ENCODE results near the gene ZFY.

ZFY gene

DNA sequence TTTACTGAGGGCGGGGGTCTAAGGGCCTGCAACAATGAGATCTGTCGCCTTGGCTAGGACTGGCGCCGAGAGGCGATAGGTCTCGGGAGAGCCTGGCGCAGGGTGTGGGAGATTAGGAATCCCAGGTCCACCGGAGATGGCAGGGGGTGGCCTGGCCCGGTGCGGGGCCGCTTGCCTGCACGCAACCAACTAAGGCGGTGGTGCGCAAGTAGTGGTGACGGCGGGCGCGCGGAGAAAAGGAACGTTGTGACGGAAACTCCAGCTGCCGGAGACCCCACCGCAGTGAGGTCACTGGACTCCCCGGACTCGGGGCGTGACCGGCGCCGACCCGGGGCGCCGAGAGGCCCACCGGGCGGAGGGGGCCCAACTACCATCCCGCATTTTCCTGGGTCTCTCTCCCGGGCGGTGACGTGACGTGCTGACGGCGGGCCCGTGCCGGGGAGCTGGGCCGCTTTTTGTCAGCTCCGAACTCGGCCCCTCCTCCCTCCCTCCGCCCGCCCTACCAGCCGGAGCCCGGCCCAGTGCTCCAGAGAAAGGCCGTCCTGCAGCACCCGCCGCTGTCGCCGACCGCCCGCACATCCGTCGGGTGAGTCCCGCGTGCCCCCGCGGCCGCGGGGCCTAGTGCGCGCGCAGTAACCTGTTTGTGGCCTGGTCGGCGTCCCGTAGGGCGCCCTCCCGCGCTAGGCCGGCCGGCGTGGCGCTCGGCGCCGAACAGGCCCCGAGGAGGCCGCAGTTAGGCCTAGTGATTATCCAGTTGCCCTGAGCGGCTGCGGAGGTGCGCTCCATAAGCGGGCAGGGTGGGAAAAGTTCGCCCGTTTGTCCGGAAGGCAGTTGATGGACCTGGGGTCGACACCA is at the start of gene ZFY:
ZFY (plus strand) TSS at position 521 of the 855 bp plus-strand sequence. CDS start 18,556 bp downstream, outside the sequence.
- DNase-seq = peak; percentile 76

GRCh38 chrY:2885880-2886279 is 49.3 kb upstream of the ZFY start:
- no peak for DNase-seq

DNA sequence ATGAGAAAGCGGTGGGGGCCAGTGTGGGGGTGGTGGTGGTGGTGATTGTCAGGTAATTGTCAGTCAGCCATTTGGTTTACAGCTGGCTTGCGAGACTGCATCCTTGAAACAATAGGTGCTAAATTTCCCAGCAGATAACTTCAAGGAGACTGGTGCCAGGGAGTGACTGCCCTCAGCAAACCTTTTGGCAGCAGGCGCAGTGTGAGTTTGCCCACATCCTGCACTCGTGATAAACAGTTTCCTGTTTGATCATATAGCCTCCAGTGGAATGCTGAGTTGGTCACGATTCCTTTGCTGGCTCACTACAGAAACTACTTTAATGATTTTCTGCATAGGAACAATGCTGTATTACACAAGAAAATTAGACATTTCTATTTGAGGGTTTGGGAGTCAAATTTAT is 47.8 kb upstream of the ZFY start:
- no peak for DNase-seq

DNA sequence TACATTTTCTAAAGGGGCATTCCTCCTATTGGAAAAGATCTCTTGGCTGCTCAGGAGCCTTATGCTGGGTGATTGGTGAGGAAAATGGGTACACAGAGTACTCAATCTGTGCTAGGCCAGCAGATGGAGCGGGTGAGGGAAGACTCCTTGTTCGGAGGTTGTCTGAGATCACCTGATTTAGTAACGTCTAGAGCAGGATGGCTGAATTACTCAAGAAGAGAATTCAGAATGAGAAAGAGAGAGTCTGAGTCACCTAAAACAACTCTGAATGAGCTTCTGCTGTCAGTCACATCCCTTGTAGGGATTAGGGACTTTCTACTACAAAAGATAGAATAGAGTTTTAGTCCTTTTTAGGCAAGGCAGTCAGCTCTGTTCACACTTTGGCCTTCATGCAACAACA is 47.2 kb upstream of the ZFY start:
- no peak for DNase-seq

- no peak for DNase-seq
These were observed 41.7 kb upstream of the ZFY start for GRCh38 chrY:2893471-2893870.

- no peak for DNase-seq
These were observed 39.1 kb upstream of the ZFY start for GRCh38 chrY:2896050-2896449.

DNA sequence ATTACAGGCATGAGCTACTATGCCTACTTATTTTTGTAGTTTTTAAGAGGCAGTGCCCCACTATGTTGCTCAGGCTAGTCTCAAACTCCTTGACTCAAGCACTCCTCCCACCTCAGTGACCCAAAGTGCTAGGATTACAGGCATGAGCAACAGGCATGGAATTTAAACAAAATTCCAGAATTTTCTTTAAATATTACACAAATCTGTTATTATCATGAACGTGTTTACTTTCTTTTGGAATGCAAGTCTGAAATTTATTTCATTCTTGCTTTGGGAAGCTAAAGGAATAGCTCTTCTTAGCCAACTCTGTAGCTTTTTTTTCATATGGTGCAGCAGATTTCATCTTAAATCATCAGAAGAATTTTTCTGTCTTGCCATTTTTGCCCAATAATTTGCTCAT is 27.8 kb upstream of the ZFY start:
- DNase-seq = no peak

- no peak for DNase-seq
These were observed 21.9 kb upstream of the ZFY start for GRCh38 chrY:2913066-2913815.

- DNase-seq = no peak
These were observed 1.1 kb upstream of the ZFY start for GRCh38 chrY:2934078-2934477.

GRCh38 chrY:2935716-2936435 is 695 bp downstream of the ZFY start:
- DNase-seq = peak; percentile 87

- DNase-seq = no peak
These were observed 1.2 kb downstream of the ZFY start for GRCh38 chrY:2936436-2936750.

DNA sequence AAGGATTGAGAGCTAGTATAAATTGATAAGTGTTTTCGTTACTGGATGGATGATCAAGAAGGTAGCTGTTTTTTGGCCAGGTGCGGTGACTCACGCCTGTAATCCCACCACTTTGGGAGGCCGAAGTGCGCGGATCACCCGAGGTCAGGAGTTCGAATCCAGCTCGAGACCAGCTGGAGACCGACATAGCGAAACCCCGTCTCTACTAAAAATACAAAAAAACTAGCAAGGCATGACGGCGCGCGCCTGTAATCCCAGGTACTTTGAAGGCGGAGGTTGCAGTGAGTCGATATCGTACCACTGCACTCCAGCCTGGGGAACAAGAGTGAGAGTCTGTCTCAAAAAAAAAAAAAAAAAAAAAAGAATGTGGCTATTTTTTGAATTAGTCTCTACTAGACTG is 2.0 kb downstream of the ZFY start:
- DNase-seq = no peak

DNA sequence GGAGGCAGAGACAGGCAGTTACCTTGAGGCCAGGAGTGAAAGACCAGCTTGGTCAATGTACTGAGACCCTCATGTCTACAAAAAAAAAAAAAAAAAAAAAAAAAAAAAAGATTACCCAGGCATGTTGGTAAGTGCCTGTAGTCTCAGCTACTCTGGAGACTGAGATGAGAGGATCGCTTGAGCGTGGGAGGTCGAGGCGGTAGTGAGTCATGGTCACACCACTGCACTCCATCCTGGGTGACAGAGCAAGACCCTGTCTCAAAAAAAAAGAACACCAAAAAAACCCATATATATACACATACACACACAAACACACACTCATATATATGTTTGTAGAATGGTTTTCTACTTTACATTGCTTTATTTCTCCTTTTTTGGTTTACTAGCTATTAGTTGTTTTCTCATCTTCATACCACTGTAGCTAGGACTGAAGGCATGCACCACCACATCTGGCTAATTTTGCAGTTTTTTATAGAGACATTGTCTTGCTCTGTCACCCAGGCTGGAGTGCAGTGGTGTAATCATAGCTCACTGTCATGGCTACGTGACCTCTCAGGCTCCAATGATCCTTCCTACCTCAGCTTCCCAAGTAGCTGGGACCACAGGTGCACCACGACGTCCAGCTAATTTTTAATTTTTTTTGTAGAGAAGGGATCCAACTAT is 14.5 kb downstream of the ZFY start:
- peak; percentile 52 for DNase-seq

GRCh38 chrY:2950655-2951054 is 15.5 kb downstream of the ZFY start:
- DNase-seq = no peak

GRCh38 chrY:2952912-2953311 is 17.7 kb downstream of the ZFY start:
- no peak for DNase-seq

DNA sequence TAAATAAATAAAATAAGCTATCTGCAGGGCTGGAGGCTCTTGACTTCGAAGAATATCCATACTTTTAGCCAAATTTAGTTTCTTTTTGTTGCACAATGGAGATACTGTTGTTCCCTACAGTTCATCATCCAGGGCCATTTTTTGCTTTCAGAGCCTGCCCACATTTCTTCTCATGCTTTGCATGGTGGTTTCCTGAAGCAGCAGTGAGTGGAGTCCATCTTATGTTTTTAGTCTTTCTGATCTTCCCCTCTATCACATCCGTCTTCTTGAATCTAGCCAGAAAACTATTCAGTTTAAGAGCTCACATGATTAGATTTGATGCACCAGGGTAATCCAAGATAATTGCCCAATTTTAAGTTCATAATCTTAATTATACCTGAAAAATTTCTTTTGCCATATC is 19.6 kb downstream of the ZFY start:
- no peak for DNase-seq

DNA sequence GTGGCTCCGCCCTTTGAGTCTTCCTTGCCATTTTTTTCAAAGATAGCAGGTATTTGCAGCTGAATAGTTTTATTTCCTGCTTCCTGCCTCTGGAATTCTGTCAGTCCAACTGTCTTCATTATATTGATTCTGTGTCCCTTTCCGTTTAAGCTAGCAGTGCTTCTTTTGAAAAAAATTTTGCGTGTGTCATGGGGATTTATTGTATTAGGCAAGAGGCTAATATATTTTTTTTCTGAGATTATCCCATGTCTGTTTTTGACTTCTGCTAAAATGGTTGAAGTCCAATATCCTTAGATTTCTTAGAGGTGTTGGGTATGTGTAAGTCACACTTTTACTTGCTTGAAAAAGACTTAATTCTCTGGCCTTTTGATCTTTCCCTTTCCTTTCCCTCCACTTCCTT is 20.4 kb downstream of the ZFY start:
- DNase-seq = no peak

DNA sequence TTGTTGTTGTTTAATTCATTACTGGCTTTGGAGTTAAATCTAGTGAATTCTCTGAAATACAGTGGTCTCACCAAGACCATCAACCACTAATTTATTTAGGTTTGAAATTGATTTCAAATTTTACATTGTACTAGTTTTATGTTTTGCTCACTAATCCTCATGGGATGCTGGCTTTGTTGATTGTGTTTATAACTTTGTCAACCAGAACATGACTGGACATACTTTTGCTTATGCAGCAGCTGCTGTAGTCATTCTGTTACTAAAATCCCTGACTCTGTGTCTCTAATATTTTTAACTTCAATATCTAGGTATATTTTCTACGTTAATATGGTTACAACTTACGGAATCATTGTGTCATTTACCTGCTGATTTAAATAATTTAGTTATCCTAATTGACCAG is 26.9 kb downstream of the ZFY start:
- no peak for DNase-seq

GRCh38 chrY:2964814-2965213 is 29.6 kb downstream of the ZFY start:
- DNase-seq = no peak

GRCh38 chrY:2965629-2966028 is 30.4 kb downstream of the ZFY start:
- DNase-seq = no peak

DNA sequence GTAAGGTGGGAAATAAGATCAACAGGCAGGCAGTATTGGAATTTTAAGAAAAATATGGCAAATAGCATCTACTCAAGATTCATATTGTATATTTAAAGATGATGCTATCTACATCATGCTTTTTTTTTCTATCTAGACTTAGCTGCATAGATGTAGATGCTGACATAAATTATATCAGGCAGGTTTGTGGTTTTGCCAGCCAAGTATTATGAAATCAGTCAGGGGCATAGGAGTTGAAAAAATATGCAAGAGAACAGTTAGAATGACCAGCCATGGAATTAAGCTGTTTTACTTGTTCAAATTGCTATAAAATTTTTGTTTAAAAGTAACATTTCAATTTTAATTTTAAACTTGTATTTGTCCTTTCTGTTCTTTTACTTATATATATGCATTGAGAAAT is 34.4 kb downstream of the ZFY start:
- no peak for DNase-seq

DNA sequence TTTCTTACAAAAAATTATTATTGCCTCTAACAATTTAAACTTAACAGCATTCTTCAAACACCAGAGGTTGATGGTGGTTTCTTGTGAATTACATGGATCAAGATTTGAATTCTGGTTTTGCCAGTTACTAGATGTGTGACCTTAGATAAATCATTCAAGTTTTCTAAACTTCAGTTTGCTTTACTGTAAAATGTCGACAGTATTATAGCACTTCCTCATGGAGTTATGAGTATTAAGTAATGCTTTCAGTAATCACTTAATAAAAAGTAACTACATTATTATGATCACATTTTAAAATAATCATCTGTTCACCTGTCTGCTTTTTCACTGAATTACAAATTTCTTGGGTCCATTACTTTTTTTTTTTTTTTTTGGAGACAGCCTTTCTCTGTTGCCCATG is 37.5 kb downstream of the ZFY start:
- DNase-seq = no peak

DNA sequence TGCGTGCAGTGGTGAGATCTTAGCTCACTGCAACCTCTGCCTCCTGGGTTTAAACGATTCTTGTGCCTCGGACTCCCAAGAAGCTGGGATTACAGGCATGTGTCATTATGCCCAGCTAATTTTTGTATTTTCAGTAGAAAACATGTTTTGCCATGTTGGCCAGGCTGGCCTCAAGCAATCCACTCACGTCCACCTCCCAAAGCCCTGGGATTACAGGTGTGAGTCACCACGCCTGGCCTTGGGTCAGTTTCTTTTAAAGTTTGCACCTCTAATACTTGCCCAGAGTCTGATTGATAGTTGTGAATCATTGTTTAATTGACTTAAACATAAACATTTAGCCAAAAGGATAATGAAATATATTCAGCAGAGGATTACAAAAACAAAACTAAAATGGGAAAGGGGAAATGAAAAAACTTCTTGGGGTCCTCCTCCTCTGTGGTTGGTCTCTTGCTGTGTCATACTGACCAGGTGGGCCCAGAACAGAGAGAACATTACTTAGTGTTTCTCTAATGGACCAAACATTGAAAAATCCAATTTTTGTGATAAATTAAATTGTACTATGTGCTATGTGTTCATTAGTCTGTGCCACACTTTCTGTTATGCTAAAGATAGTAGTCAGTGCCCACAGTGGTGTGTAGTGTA is 38.0 kb downstream of the ZFY start:
- DNase-seq = no peak
